GM18909 (cell line): ENCODE measurements around the gene ADAM12.

ENCODE experiments used
- ATAC-seq: cut with Tn5 transposase; IDR thresholded peaks from one replicate; pipeline ENCODE4 v1.9.1; 2021; ENCODE audit warnings: mild to moderate bottlenecking; ENCODE audit not compliant: unreplicated experiment, poor library complexity

ADAM12 gene

GRCh38 chr10:126387931-126388911, at the start of gene ADAM12:
Gene ADAM12 (minus strand): TSS chr10:126388477. CDS start chr10:126388145, 332 bp downstream.
- no peak for ATAC-seq

GRCh38 chr10:126437635-126438406, 49.5 kb upstream of the ADAM12 start:
- no peak for ATAC-seq

- ATAC-seq = no peak
These were observed 46.0 kb upstream of the ADAM12 start for GRCh38 chr10:126434235-126434634.

- ATAC-seq = no peak
These were observed 45.1 kb upstream of the ADAM12 start for GRCh38 chr10:126433351-126433750.

GRCh38 chr10:126432507-126432906, 44.2 kb upstream of the ADAM12 start:
- no peak for ATAC-seq

GRCh38 chr10:126431816-126432215, 43.5 kb upstream of the ADAM12 start:
- no peak for ATAC-seq

- no peak for ATAC-seq
These were observed 42.2 kb upstream of the ADAM12 start for GRCh38 chr10:126430512-126430911.

GRCh38 chr10:126429275-126429674, 41.0 kb upstream of the ADAM12 start:
- no peak for ATAC-seq

- ATAC-seq = no peak
These were observed 37.3 kb upstream of the ADAM12 start for GRCh38 chr10:126425489-126426065.

GRCh38 chr10:126425032-126425431, 36.8 kb upstream of the ADAM12 start:
- no peak for ATAC-seq

GRCh38 chr10:126423732-126424491, 35.6 kb upstream of the ADAM12 start:
- ATAC-seq = no peak

GRCh38 chr10:126422567-126422966, 34.3 kb upstream of the ADAM12 start:
- ATAC-seq = no peak

- ATAC-seq = no peak
These were observed 33.5 kb upstream of the ADAM12 start for GRCh38 chr10:126421756-126422256.

GRCh38 chr10:126420567-126421300, 32.5 kb upstream of the ADAM12 start:
- no peak for ATAC-seq

- ATAC-seq = no peak
These were observed 29.0 kb upstream of the ADAM12 start for GRCh38 chr10:126417220-126417825.

- no peak for ATAC-seq
These were observed 21.5 kb upstream of the ADAM12 start for GRCh38 chr10:126409821-126410220.

GRCh38 chr10:126408953-126409641, 20.8 kb upstream of the ADAM12 start:
- ATAC-seq = no peak

GRCh38 chr10:126407831-126408230, 19.6 kb upstream of the ADAM12 start:
- ATAC-seq = no peak
